IgD-negative memory B cell (primary cell): Measurements from ENCODE around the gene ZNF816. TPM values are rescaled to one million over a fixed set of nuclear protein-coding genes. Genes with fewer than 3 reads are reported as not detected.
"Not testable (repeated sequence)": the region's sequence is repeated elsewhere in the genome, so short reads cannot be mapped to it uniquely, and the experiment has no call there.

Source experiments
- H3K27ac Mint-ChIP-seq, 3 donors: one replicate each; pipeline ENCODE4 v1.8.0; 2020 to 2022; ENCODE audit warnings: mild to moderate bottlenecking in 3 of 3, mixed read lengths in 3 of 3, moderate library complexity in 1 of 3
- H3K27me3 Mint-ChIP-seq: one replicate; pipeline ENCODE4 v1.8.0; 2021; ENCODE audit warnings: mixed read lengths
- H3K36me3 Mint-ChIP-seq: one replicate; pipeline ENCODE4 v1.8.0; 2020; ENCODE audit warnings: mild to moderate bottlenecking, mixed read lengths
- H3K4me1 Mint-ChIP-seq, 3 donors: one replicate each; pipeline ENCODE4 v1.8.0; 2020 to 2022; ENCODE audit warnings: mixed read lengths in 3 of 3, mild to moderate bottlenecking in 1 of 3
- H3K4me3 Mint-ChIP-seq, 4 donors: one replicate each; pipeline ENCODE4 v1.8.0; 2020 to 2022; ENCODE audit warnings: mild to moderate bottlenecking in 4 of 4, mixed read lengths in 4 of 4, moderate library complexity in 3 of 4
- H3K9me3 Mint-ChIP-seq, 3 donors: one replicate each; pipeline ENCODE4 v1.8.0; 2020 to 2021; ENCODE audit warnings: mixed read lengths in 3 of 3, mild to moderate bottlenecking in 1 of 3
- polyA plus RNA-seq: library from polyadenylated mRNA; unstranded; fragments of 300-500 nt; fragmentation: Illumina TruSeq; gene quantifications from one replicate; pipeline ENCODE4 v1.2.3, GENCODE V29; 2021

The ZNF816 gene
- polyA plus RNA-seq, 1 donor from 2014 or later, result 9.2 TPM

GRCh38 chr19:52924641-52925040 is 38.0 kb downstream of the ZNF816 start:
- H3K9me3 Mint-ChIP-seq, result peaks cover 0 to 10% (median 2%) of the 10 kb centered on the region in 3 donors
- not testable (repeated sequence) for H3K27ac Mint-ChIP-seq

DNA sequence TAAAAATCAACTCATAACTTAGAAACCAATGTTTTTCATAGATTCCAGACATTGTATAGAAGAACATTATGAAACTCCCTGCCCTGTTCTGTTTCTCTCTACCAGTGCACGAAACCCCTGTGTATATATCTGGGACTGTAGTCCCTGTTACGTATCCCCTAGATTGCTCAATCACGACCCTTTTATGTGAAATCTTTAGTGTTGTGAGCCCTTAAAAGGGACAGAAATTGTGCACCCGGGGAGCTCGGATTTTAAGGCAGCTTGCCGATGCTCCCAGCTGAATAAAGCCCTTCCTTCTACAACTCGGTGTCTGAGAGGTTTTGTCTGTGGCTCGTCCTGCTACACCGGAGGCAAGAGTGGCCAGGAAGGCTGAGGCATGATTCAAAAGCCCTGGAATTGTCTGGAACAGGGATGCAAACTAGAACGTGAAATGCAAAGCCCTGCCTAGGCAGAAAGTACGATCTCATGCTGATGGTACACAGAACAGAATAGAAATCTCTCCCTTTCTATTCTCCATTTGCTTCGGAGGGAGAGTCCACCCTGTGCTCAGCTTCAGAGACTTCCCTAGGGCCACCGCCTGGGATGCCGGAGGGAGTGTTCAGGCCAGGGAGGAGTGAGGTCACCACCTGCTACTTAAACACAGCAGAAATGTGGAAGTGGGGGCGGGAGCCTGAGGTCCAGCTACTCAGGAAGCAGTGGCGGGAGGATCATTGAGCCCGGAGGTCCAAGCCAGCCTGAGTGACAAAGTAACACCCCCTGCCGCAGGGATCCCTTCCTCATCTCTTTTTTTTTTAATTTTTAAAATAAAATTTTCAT is 38.7 kb downstream of the ZNF816 start:
- Mint-ChIP-seq H3K27me3 (no peaks in the 10 kb centered on the region), H3K27ac (peak overlapping the region in 2 of 3 donors; percentile 79 to 84), H3K9me3 (peaks cover 0 to 5% (median 2%) of the 10 kb centered on the region in 3 donors), H3K36me3 (peaks cover 11% of the 10 kb centered on the region), H3K4me3 (peak overlapping the region; percentile 91 to 98 (median 96)), H3K4me1 (peaks cover 13 to 17% (median 15%) of the 10 kb centered on the region in 3 donors)

More at GRCh38 chr19:52924641-52925040, 38.0 kb downstream of the ZNF816 start:
- not testable (repeated sequence) for H3K27me3 Mint-ChIP-seq
- Mint-ChIP-seq H3K36me3 (peaks cover 15% of the 10 kb centered on the region), H3K4me3 (peak overlapping the region in 2 of 4 donors; percentile 8 to 40), H3K4me1 (peaks cover 14 to 17% (median 15%) of the 10 kb centered on the region in 3 donors)

DNA sequence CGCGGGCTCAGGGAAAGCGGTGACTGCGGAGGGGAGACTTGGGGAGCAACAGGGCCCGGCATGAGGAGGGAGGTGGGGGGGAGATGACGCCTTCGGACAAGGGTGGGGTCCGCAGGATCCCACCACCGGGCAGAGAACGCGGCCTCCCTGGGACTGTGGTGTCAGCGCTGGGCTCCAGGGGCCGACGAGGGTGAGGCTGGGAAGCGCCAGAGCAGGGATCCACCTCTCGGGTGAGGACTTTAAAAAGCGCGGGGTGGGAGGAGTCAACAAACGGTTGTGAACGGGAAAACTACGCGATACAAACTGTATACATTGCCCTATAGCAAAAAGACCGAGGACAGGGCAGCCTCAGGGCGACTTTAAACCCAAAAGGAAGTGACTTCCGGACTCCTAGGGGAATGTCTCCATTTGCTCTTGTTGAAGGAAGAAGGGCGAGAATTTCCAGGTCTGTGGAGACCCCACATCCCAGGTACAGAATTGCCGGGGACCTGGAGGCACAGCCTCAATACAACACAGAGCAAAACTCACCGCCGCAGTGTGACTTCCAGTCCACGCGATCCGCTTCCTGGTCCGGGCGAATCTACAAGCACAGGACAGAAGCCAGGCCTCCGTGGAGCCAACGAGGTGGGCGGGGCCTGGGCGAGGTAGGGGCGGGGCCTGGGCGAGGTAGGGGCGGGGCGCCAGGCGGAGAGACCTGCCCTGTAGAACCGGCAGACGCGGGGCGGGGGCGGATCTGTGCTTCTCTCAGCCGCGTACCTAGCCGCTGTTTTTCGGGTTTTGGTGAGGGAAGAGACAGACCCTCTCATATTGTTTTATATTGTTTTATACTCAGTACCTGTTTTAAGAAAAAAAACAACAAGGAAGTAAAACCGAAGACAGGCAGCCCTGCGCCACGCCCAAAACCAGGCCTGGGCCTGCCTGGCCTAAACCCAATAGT is 39.6 kb downstream of the ZNF816 start, which contains the start of gene ZNF888:
Gene ZNF888, minus strand, starts transcription at position 588 of the 937 bp plus-strand sequence. CDS start 5,555 bp downstream, outside the sequence.
- peaks cover 9% of the 10 kb centered on the region for H3K36me3 Mint-ChIP-seq
- no peaks in the 10 kb centered on the region for H3K27me3 Mint-ChIP-seq
- peak within 1 kb of the TSS; percentile 79 to 96 (median 86) for H3K27ac Mint-ChIP-seq

GRCh38 chr19:52917531-52917930 is 45.1 kb downstream of the ZNF816 start:
- no peak overlapping the region for H3K4me3 Mint-ChIP-seq
- H3K4me1 Mint-ChIP-seq, result peaks cover 4 to 16% (median 7%) of the 10 kb centered on the region in 3 donors
- peak overlapping the region in 1 of 3 donors; percentile 94 for H3K27ac Mint-ChIP-seq
- peaks cover 27% of the 10 kb centered on the region for H3K36me3 Mint-ChIP-seq
- H3K9me3 Mint-ChIP-seq, result peaks cover 2 to 4% (median 3%) of the 10 kb centered on the region in 3 donors
- no peaks in the 10 kb centered on the region for H3K27me3 Mint-ChIP-seq

More for the DNA sequence above, 39.6 kb downstream of the ZNF816 start, which contains the start of gene ZNF888:
- Mint-ChIP-seq H3K4me1 (peaks cover 13 to 17% (median 15%) of the 10 kb centered on the region in 3 donors), H3K4me3 (peak within 1 kb of the TSS; percentile 91 to 98 (median 96)), H3K9me3 (no peaks in the 10 kb centered on the region)

GRCh38 chr19:52910648-52911047 is 52.0 kb downstream of the ZNF816 start:
- peaks cover 23 to 32% (median 24%) of the 10 kb centered on the region in 3 donors for H3K9me3 Mint-ChIP-seq
- peaks cover 45% of the 10 kb centered on the region for H3K36me3 Mint-ChIP-seq
- H3K27me3 Mint-ChIP-seq, result no peaks in the 10 kb centered on the region
- no peak overlapping the region for H3K4me3 Mint-ChIP-seq
- H3K4me1 Mint-ChIP-seq, result no peaks in the 10 kb centered on the region
- no peak overlapping the region for H3K27ac Mint-ChIP-seq

GRCh38 chr19:52904052-52904780 is 58.5 kb downstream of the ZNF816 start:
- Mint-ChIP-seq H3K9me3 (peaks cover 18 to 28% (median 22%) of the 10 kb centered on the region in 3 donors), H3K36me3 (peaks cover 18% of the 10 kb centered on the region)
- not testable (repeated sequence) for H3K27me3 Mint-ChIP-seq, H3K4me3 Mint-ChIP-seq, H3K27ac Mint-ChIP-seq, H3K4me1 Mint-ChIP-seq

DNA sequence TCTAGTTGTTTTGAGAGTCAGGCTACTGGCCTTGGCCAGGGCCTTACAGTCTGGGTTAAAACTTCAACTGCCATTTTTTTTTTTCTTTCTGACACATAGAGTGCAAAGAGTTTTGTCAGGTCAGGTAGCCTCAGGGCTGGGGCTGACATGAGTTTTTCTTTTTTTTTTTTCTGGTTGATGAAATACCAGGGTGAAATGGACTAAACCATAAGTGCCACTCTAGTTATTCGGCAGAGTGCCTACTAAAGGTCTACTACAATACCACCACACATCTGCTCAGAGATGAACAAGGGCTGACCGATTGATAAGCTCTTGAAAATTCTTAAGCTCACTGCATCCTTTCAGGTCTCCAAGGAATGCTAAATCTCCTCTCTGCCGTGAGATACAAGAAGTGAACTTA is 60.8 kb downstream of the ZNF816 start:
- no peak overlapping the region for H3K4me3 Mint-ChIP-seq
- no peaks in the 10 kb centered on the region for H3K27me3 Mint-ChIP-seq
- H3K4me1 Mint-ChIP-seq, result peaks cover 4 to 11% (median 5%) of the 10 kb centered on the region in 3 donors
- no peak overlapping the region for H3K27ac Mint-ChIP-seq
- H3K36me3 Mint-ChIP-seq, result peaks cover 4% of the 10 kb centered on the region
- H3K9me3 Mint-ChIP-seq, result peaks cover 9 to 21% (median 14%) of the 10 kb centered on the region in 3 donors

Other genes with a start within 250 kb of the ZNF816 start
- 33.7 TPM for gene ZNF611, start 227.8 kb downstream of the ZNF816 start, polyA plus RNA-seq
- gene ZNF600, start 176.1 kb downstream of the ZNF816 start, polyA plus RNA-seq, result 18.3 TPM
- gene ZNF28, start 141.2 kb downstream of the ZNF816 start, polyA plus RNA-seq, result 22.3 TPM
- gene ZNF468, start 105.3 kb downstream of the ZNF816 start, polyA plus RNA-seq, result 16.1 TPM
- gene ZNF320, start 65.2 kb downstream of the ZNF816 start, polyA plus RNA-seq, result 4.7 TPM
- gene ZNF888, start 39.5 kb downstream of the ZNF816 start, polyA plus RNA-seq, result 2.1 TPM
- 0.21 TPM for gene ERVV-1, start 51.0 kb upstream of the ZNF816 start, polyA plus RNA-seq
- gene ERVV-2, start 81.9 kb upstream of the ZNF816 start, polyA plus RNA-seq, result not detected
- 23.0 TPM for gene ZNF160, start 140.5 kb upstream of the ZNF816 start, polyA plus RNA-seq
- gene ZNF415, start 170.0 kb upstream of the ZNF816 start, polyA plus RNA-seq, result 4.9 TPM
- 8.6 TPM for gene ZNF347, start 196.2 kb upstream of the ZNF816 start, polyA plus RNA-seq
- gene ZNF665, start 230.5 kb upstream of the ZNF816 start, polyA plus RNA-seq, result 8.2 TPM